Fibroblast of lung (primary cell): ENCODE results near the gene NET1.

Experiments used
- CTCF ChIP-seq, 2 donors: IDR thresholded peaks in 1 of 2; conservative IDR thresholded peaks in 1 of 2; 1 replicate in 1 of 2; 2 replicates in 1 of 2; pipeline ENCODE4 v1.5.1; 2011 to 2012; ENCODE audit warnings: low read length in 2 of 2, control low read depth in 1 of 2, inconsistent platforms in 1 of 2, low read depth in 1 of 2, mild to moderate bottlenecking in 1 of 2
- EZH2 ChIP-seq: IDR thresholded peaks from 2 replicates; pipeline ENCODE4 v1.5.1; 2012; ENCODE audit warnings: low read length, control low read depth, mild to moderate bottlenecking; ENCODE audit errors: missing control alignments

- TF ChIP-seq CTCF (conservative IDR thresholded peaks at IDR 0.05 in 1 of 2, IDR thresholded peaks at IDR 0.05 in 1 of 2; ENCODE audit: low read depth in 1 of 2, low read length in 2 of 2) (no peak), EZH2 (no peak)
These were observed 27.1 kb upstream of the NET1 start for GRCh38 chr10:5385224-5385623.
